Measurements from ENCODE around the gene TRIM44.

TRIM44 gene

DNA sequence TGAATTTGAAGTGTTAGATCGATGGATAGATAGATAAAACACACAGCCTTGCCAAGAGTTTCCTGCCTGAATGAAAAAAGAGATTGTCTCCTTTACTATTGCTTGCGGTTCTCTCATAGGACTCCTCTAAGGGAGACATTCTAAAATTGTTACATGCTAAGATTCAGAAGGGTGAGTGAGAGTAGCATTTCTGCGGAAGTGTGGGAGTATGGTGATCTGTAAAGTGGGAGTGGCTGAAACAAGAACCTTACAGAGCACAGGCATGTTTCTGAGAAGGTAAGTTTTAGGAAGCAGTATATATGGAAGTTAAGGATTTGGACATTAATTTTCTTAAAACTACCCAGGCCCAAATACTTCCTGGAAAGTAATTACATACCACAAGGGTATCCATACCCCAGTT is 139.6 kb downstream of the TRIM44 start:
- no peak overlapping the region for H3K4me3 Mint-ChIP-seq
- peaks cover 34% of the 10 kb centered on the region for H3K36me3 Mint-ChIP-seq (ENCODE audit: low read depth)
- peaks cover 10% of the 10 kb centered on the region for H3K4me1 Mint-ChIP-seq (ENCODE audit: low read depth)
- H3K27me3 Mint-ChIP-seq, result no peaks in the 10 kb centered on the region
- H3K9me3 Mint-ChIP-seq, result peaks cover 5% of the 10 kb centered on the region
- H3K27ac Mint-ChIP-seq, result no peak overlapping the region

DNA sequence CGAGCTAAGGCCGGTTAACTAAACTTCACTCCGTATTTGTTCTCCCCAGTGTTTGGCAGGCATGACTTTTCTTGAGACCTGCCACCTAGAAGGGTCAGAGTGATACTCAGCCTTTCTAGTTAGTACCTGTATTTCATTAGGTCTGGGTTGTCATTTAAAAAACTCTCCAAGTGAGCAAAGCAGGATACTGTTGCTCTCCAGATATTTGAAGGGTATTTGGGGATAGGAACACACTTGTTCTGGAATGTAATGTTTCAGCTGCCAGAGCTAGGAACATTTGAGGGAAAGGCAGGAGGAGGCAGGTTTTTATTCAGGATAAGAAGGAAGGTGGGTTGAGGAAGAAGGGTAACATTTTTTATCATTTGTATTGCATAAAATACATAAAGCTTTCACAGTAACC is 140.1 kb downstream of the TRIM44 start:
- H3K4me1 Mint-ChIP-seq (ENCODE audit: low read depth), result peaks cover 10% of the 10 kb centered on the region
- peaks cover 31% of the 10 kb centered on the region for H3K36me3 Mint-ChIP-seq (ENCODE audit: low read depth)
- no peak overlapping the region for H3K27ac Mint-ChIP-seq

DNA sequence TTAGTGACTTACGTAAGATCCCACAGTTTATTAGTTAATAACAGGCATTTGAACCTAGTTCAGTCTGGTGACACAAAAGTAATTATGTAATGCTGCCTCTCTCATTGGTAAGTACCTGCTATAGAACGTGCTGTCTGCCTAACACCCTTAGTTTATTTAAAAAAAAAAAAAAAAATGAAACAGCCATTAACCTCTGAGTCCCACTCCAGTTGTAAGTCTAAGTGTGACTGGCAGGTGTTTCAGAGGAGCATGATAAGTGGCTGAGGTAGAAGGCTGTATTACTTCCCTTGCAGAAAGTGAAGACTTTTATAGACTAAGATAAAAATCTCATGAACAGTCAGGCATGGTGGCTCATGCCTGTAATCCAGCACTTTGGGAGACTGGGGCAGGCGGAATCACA is 140.5 kb downstream of the TRIM44 start:
- Mint-ChIP-seq H3K4me3 (no peak overlapping the region), H3K4me1 (ENCODE audit: low read depth) (peaks cover 10% of the 10 kb centered on the region), H3K27ac (no peak overlapping the region), H3K27me3 (no peaks in the 10 kb centered on the region), H3K9me3 (peaks cover 5% of the 10 kb centered on the region), H3K36me3 (ENCODE audit: low read depth) (peaks cover 31% of the 10 kb centered on the region)

More for the DNA sequence above, 140.1 kb downstream of the TRIM44 start:
- Mint-ChIP-seq H3K9me3 (peaks cover 5% of the 10 kb centered on the region), H3K27me3 (no peaks in the 10 kb centered on the region), H3K4me3 (no peak overlapping the region)

DNA sequence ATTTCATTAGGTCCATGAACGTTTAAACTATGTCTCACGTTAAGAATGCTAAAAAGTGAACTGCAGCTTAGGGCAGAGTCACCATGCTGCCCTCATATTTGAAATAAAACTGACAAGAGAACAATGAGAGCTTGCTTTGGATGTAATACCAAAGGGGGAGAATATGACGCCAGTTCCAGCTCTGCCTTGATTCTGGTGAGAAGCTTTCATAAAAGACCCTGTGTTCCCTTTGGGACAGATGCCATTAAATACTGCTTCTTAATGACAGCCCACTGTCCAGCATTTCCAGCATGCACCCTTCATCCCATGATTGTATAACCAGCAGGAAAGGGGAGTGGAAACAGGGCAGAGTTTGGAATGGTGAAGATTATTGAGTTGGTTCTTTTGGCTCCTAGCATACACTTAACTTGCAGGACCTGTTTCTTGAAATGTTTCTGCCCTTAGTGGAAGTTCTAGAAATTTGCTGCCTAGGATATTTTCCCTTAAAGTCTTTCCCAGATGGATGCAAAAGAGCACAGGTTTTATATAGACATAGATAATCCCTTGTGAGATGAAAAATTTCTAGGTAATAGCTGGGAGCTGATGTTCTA is 142.0 kb downstream of the TRIM44 start:
- H3K27me3 Mint-ChIP-seq, result no peaks in the 10 kb centered on the region

DNA sequence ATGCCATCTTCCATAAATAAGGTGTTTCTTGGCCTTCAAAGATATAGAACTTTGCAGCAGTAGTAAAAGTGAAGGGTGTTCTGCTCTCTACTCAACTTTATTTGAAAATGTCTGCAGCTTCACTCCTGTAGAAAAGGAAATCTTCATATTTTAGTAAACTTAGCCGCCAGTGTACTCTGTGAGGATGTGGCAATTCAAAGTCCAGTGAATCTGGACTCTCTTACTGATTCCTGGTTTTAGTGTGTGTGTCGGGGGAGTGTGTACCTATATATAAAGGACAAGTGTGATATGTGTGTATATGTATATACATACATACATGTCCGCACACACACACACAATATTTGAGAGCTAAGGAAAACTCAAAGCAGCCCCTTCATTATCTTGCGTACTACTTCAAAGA is 147.0 kb downstream of the TRIM44 start:
- H3K27ac Mint-ChIP-seq, result no peak overlapping the region
- no peaks in the 10 kb centered on the region for H3K4me1 Mint-ChIP-seq (ENCODE audit: low read depth)

More for the DNA sequence above, 142.0 kb downstream of the TRIM44 start:
- Mint-ChIP-seq H3K27ac (no peak overlapping the region), H3K4me1 (ENCODE audit: low read depth) (peaks cover 10% of the 10 kb centered on the region), H3K36me3 (ENCODE audit: low read depth) (peaks cover 39% of the 10 kb centered on the region), H3K4me3 (no peak overlapping the region), H3K9me3 (peaks cover 2% of the 10 kb centered on the region)

DNA sequence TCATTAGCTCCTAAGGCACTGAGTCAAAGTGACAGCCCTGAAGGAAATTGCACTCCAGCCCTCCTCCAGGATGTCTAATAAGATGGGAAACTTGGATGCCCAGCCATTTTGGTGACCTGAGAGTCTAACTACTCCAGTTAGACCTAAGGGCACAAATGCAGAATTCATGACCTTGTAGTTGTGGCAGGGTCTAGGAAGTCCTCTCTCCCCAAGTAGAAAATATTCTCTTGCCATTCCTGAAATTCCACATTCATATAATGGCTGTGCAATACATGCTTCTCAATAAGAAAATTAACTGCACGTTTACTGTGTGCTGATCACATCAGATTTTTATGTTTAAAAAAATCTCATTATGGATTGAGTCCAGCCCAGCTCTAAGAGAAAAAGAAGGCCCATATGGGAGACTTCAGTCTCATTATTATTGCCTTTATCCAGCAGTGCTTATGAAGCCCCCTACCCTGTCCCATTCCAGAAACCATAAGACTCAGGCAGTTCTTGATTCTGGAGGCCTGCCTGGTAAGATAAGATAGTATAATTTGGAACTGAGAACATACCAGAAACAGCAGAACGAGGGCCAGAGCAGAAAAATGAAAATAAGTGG is 147.6 kb downstream of the TRIM44 start:
- Mint-ChIP-seq H3K36me3 (ENCODE audit: low read depth) (peaks cover 58% of the 10 kb centered on the region), H3K9me3 (no peaks in the 10 kb centered on the region), H3K4me1 (ENCODE audit: low read depth) (no peaks in the 10 kb centered on the region), H3K27ac (no peak overlapping the region), H3K27me3 (no peaks in the 10 kb centered on the region), H3K4me3 (no peak overlapping the region)

More for the DNA sequence above, 147.0 kb downstream of the TRIM44 start:
- no peaks in the 10 kb centered on the region for H3K9me3 Mint-ChIP-seq
- peaks cover 55% of the 10 kb centered on the region for H3K36me3 Mint-ChIP-seq (ENCODE audit: low read depth)
- no peak overlapping the region for H3K4me3 Mint-ChIP-seq
- H3K27me3 Mint-ChIP-seq, result no peaks in the 10 kb centered on the region

DNA sequence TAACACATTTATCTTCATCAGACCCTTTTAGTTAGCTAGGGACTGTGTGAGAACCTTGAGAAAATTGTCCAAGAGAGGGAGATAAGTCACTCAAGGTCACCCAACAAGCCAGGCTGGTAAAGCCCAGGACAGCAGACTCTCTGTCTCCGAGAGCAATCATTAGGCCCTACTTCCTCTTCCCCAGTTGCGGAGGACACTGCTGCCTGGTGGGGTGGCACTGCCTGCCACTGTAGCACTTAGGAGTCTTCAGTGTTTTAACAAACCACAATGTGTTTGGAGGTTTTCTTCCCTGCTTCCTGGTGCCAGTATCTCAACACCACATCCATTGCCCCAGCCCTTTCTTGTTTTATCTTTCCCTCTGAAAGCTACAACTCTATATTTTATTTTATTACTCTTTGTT is 149.2 kb downstream of the TRIM44 start:
- Mint-ChIP-seq H3K27me3 (no peaks in the 10 kb centered on the region), H3K4me1 (ENCODE audit: low read depth) (no peaks in the 10 kb centered on the region), H3K36me3 (ENCODE audit: low read depth) (peaks cover 51% of the 10 kb centered on the region), H3K27ac (no peak overlapping the region), H3K4me3 (no peak overlapping the region), H3K9me3 (no peaks in the 10 kb centered on the region)

DNA sequence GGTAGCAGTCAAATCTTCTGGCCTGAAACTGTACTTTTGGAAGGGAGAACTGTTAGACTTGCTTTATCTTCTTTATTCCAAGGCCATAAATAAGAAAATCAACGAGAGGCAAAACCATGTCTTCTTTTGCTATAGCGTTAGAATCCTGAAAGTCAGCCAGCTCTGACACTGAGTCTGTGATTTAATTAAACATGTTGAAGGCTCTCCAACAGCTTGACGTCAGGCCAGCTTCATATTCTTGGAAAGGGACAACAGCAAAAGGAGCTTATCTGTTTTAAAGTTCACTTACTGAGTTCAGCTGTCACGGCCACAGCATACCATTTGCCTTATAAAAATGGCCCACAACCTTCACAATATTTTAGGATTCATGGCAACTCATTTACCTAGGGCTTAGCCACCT is 150.3 kb downstream of the TRIM44 start:
- no peak overlapping the region for H3K27ac Mint-ChIP-seq
- peaks cover 8% of the 10 kb centered on the region for H3K9me3 Mint-ChIP-seq
- H3K36me3 Mint-ChIP-seq (ENCODE audit: low read depth), result peaks cover 52% of the 10 kb centered on the region
- H3K4me3 Mint-ChIP-seq, result no peak overlapping the region
- H3K4me1 Mint-ChIP-seq (ENCODE audit: low read depth), result no peaks in the 10 kb centered on the region
- H3K27me3 Mint-ChIP-seq, result no peaks in the 10 kb centered on the region

DNA sequence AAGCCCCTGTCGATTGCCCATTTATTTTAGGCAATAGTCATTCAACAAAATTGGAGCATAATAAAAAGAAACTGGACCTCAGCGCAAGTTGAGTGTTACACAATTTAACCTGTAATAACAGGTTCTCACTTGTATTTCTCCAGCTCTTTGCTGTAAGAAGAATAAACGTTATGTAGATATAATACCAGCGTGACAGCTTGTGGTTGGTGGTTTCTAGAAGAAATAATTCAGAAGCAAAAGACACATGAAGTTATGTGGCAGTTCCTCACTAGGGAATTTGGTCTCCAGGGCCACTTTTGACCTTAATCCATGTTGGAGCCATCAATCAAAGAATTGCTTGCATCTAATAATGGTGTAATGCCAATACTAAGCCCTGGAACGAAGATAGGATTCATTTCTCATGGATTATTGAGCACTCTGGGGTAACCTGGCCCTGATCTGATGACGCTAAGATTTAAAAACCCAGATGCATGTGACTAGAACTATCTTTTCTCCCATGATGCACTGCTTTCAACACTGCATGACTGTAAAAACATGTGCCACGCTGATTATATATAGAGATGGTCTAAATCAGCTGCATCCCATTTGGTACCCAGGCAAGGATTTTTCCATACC is 151.6 kb downstream of the TRIM44 start:
- Mint-ChIP-seq H3K4me1 (ENCODE audit: low read depth) (no peaks in the 10 kb centered on the region), H3K27me3 (no peaks in the 10 kb centered on the region), H3K9me3 (peaks cover 8% of the 10 kb centered on the region), H3K36me3 (ENCODE audit: low read depth) (peaks cover 55% of the 10 kb centered on the region), H3K27ac (no peak overlapping the region), H3K4me3 (no peak overlapping the region)

DNA sequence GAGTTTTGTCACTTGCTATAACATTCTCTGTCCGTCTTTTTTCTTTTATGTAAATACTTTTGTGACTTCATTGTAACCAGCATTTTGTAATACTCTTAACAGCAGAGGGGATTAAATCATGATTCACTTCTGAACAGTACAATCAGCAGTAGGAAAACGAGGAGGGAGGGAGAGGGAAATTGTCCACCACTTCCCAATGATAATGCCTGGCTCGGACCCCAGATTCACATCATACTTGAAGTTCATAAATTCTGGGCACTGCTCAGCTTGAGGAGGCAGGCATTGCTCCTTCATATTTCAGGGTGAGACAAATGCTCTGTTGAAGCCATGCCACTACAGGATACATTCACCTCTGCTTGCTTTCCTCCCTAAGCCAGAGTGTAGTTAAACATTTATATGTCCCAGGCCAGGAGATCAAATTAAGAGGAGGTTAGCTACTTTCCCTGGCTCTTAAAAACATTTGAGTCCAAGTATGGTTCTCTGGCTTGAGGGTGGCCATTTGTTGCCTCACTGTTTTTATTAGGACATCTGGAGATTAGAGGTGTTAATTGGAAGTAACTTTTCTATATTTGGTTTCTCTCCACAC is 152.2 kb downstream of the TRIM44 start:
- Mint-ChIP-seq H3K36me3 (ENCODE audit: low read depth) (peaks cover 49% of the 10 kb centered on the region), H3K4me3 (no peak overlapping the region), H3K4me1 (ENCODE audit: low read depth) (no peaks in the 10 kb centered on the region), H3K9me3 (peaks cover 8% of the 10 kb centered on the region), H3K27ac (no peak overlapping the region), H3K27me3 (no peaks in the 10 kb centered on the region)

DNA sequence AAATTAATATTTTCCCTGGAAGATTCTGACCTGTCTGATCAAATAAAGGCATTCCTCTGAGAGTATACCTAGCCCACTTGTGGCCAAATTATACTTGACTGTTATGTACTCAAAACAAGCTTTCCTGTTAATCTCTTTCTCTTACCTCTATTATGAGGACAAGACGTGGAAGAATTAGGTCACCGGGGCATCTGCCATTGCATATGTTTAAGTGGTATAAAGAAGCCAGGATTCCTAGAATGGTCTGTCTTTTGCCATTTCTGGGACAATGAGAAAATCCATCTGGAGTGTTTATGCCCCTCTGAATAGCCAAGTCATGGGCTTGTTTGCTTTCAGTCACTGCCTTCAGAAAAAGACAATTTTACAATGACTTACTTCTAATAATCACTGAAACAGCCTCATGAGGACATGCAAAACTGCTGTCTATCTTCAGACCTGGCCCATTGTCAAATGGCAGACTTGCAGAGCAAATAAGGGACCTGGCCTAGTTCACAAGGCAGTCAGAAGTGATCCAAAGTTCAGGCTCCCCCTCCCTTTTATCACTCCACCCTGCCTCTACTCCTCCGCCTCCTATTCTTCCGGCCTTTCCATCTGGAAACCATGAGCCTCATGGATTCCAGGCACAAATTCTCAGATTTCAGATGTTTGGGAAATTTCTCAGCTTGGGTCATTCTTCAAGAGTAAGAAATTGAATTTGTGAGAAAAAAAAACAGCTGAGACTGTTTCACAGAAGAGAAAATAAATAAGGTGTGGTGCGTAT is 153.2 kb downstream of the TRIM44 start:
- Mint-ChIP-seq H3K27ac (no peak overlapping the region), H3K4me3 (no peak overlapping the region), H3K4me1 (ENCODE audit: low read depth) (no peaks in the 10 kb centered on the region), H3K9me3 (peaks cover 8% of the 10 kb centered on the region), H3K36me3 (ENCODE audit: low read depth) (peaks cover 48% of the 10 kb centered on the region), H3K27me3 (no peaks in the 10 kb centered on the region)

DNA sequence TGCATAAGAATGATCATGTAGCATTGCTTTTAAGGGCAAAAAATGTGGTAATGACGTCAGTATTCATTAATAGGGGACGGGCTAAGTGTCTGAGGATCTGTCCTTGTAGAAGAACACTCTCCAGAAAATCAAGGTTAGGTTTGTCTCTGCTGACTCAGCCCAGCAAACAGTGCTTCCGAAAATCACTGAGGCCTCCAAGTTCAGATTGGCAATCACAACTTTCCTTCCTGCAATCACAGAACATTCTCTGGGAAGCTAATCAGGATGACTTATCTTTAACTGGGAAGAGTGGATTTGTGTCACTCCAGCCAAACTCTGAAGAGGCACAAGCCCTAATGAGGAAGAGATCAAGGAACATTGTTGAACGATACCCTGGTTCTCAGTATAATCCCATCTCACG is 158.0 kb downstream of the TRIM44 start:
- Mint-ChIP-seq H3K9me3 (peaks cover 8% of the 10 kb centered on the region), H3K36me3 (ENCODE audit: low read depth) (peaks cover 26% of the 10 kb centered on the region), H3K27me3 (no peaks in the 10 kb centered on the region), H3K4me1 (ENCODE audit: low read depth) (peaks cover 9% of the 10 kb centered on the region), H3K27ac (no peak overlapping the region), H3K4me3 (no peak overlapping the region)

DNA sequence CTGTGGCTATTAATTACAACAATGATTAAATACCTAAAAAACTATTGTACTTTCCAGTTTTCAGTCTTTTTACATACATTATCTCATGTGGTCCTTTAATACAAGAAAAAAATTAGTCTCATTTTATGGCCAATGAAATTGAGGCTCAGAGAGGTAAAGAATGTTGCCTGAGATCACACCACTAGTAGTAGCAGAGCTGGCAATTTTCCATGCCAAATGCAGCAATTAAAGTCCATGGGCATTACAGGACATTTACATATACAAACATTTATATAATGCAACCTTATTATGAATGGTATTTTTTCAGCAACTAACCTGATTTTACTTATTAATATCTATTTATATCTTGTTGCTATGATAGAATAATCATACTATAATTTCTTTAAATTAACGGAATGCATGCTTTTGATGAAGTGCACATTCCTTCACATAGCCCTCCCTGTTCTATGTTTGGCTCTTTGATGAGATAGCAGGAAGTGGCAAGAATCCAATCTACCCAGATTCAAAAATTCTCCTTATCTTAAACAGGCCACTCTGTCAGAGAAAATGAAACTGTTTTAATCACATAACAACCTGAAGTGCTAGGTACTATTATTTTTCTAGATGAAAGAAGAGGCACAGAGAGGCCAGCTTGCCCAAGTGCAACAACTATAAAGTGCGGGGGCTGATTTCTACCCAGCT is 160.4 kb downstream of the TRIM44 start:
- H3K9me3 Mint-ChIP-seq, result no peaks in the 10 kb centered on the region
- H3K36me3 Mint-ChIP-seq (ENCODE audit: low read depth), result peaks cover 7% of the 10 kb centered on the region
- peaks cover 9% of the 10 kb centered on the region for H3K4me1 Mint-ChIP-seq (ENCODE audit: low read depth)
- no peak overlapping the region for H3K27ac Mint-ChIP-seq
- no peaks in the 10 kb centered on the region for H3K27me3 Mint-ChIP-seq
- H3K4me3 Mint-ChIP-seq, result no peak overlapping the region

DNA sequence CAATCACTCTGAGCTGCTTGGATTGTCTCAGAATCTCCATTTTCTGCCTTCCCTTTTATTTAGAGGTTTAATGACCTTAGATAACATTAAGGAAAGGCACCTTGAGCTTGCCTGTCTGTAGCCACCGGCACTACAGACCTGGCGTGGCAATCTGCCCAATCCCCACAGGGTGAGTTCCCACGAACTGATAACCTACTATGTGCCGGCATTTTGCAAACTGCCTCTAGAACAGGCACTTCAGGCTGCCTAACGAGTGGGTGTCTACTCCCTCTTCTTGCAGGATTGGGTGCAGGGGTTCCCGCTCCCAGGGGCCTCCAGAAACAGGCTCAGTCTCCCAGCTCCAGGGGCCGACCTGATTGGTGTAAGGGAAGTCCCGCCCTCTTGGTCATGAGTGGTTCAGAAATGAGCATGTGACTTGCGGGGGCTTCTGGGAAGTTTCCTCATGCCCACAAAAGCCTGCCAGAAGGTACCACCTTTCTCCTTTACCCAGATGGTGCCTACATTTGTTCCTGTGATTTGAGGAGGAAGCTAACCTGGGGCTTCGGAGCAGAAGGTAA is 161.2 kb downstream of the TRIM44 start:
- no peaks in the 10 kb centered on the region for H3K9me3 Mint-ChIP-seq
- H3K4me3 Mint-ChIP-seq, result no peak overlapping the region
- peaks cover 9% of the 10 kb centered on the region for H3K4me1 Mint-ChIP-seq (ENCODE audit: low read depth)
- H3K36me3 Mint-ChIP-seq (ENCODE audit: low read depth), result no peaks in the 10 kb centered on the region
- H3K27ac Mint-ChIP-seq, result no peak overlapping the region
- peaks cover 3% of the 10 kb centered on the region for H3K27me3 Mint-ChIP-seq
